Measurements from ENCODE around the gene KMT2E. TPM values are rescaled to one million over a fixed set of nuclear protein-coding genes. Genes with fewer than 3 reads are reported as not detected.

The KMT2E gene
- total and polyA plus RNA-seq, 11 donors, result 17.0 to 59.5 (median 44.3) TPM

DNA sequence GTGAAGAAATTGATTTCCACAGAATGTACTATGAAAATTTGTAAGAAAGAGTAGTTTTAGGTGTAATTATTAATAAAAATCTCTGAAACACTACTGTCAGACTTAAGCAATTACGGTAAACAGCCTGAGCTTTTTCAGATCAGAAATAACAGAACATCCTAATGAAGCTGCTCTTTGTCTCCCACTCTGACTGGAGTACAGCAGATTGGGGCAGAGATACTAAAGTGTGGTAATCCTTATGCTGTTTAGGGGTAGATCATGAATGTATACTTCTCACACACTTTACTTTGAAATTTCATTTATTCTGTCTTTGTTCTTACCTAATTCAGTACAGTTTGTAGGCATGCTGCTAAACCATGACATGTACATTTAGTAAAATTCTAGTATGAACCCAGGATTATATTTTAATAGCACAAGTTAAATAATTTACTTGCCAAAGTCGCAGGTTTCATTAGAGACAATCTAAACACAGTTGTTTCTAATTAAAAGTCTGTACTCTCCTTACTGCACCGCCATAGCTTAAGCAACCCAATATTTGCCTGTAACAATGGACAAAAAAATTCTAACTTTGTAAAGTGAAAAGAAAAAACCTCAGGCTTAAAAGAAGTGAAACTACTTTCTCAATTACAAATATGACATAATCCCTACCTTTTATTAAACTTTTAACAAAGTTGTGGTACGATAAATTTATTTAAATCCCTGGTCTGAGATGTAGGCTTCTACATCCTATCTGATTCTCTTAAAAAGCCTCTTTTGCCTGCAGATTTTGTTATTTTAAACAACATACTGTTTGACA is 88.8 kb downstream of the KMT2E start:
- Histone ChIP-seq H3K9me3 (no peaks in the 10 kb centered on the region), H3K4me1 (peaks cover 0 to 29% (median 6%) of the 10 kb centered on the region in 12 donors), H3K36me3 (peaks cover 0 to 99% (median 95%) of the 10 kb centered on the region in 9 donors), H3K27me3 (no peaks in the 10 kb centered on the region), H3K4me3 (no peak overlapping the region), H3K27ac (peak overlapping the region in 1 of 12 donors; percentile 38)
- no peak for DNase-seq
- WGBS, 4 donors, result 86 to 89% (median 86%) methylated on average over 4 of the region's 4 CpGs
- intact Hi-C loops (cut with DNase I), result loop anchor here in 3 of 10 donors (10.0 kb wide), 1 partner anchor 118 kb away; no protein-coding TSS in a partner anchor
- TF ChIP-seq, protein P1, sequence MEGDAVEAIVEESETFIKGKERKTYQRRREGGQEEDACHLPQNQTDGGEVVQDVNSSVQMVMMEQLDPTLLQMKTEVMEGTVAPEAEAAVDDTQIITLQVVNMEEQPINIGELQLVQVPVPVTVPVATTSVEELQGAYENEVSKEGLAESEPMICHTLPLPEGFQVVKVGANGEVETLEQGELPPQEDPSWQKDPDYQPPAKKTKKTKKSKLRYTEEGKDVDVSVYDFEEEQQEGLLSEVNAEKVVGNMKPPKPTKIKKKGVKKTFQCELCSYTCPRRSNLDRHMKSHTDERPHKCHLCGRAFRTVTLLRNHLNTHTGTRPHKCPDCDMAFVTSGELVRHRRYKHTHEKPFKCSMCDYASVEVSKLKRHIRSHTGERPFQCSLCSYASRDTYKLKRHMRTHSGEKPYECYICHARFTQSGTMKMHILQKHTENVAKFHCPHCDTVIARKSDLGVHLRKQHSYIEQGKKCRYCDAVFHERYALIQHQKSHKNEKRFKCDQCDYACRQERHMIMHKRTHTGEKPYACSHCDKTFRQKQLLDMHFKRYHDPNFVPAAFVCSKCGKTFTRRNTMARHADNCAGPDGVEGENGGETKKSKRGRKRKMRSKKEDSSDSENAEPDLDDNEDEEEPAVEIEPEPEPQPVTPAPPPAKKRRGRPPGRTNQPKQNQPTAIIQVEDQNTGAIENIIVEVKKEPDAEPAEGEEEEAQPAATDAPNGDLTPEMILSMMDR (IDR thresholded peaks at IDR 0.05), result no peak
- no peak for TF ChIP-seq POLR2A (IDR thresholded peaks at IDR 0.05)
- no peak for ATAC-seq

DNA sequence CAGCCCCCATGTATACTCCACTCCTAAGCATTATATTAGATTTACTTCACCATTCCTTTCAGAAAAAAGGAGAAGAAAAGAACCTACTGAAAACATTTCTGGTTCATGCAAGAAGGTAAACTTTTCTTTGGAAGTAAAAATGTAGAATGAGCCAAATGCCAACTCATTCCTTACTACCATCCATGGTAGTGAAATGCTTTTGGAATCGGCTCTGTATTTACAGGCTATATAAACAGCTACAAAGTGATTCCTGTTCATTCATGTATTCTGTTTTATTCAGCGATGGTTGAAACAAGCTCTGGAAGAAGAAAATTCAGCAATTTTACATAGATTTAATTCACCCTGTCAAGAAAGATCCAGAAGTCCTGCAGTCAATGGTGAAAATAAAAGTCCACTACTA is 91.6 kb downstream of the KMT2E start:
- no peaks in the 10 kb centered on the region for H3K27me3 ChIP-seq
- DNase-seq (no peak), ATAC-seq (no peak)
- TF ChIP-seq POLR2A (IDR thresholded peaks at IDR 0.05), result no peak
- TF ChIP-seq, protein P1 (IDR thresholded peaks at IDR 0.05), result no peak
- no peaks in the 10 kb centered on the region for H3K9me3 ChIP-seq
- intact Hi-C loops (cut with DNase I), result loop anchor here in 4 of 10 donors (5.0 to 10.0 kb wide), 2 partner anchors 33 to 121 kb away; no protein-coding TSS in a partner anchor
- H3K4me3 ChIP-seq, result no peak overlapping the region
- H3K27ac ChIP-seq, result no peak overlapping the region
- WGBS, 4 donors, result 89 to 94% (median 90%) methylated on average over 2 of the region's 2 CpGs
- H3K4me1 ChIP-seq, result peaks cover 0 to 22% (median 2%) of the 10 kb centered on the region in 12 donors
- peaks cover 0 to 100% (median 100%) of the 10 kb centered on the region in 9 donors for H3K36me3 ChIP-seq

DNA sequence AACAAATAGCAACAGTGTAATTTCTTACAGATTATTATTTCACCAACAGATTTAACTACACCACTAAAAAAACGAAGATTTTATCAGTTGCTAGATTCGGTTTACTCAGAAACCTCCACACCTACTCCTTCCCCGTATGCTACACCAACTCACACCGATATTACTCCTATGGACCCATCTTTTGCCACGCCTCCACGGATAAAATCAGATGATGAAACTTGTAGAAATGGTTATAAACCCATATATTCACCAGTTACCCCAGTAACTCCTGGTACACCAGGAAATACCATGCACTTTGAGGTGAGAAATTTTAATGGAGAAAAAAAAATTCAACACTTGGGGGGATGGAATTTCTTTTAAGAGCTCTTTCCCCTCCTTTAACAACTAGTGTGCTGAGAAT is 92.5 kb downstream of the KMT2E start:
- H3K9me3 ChIP-seq, result no peaks in the 10 kb centered on the region
- WGBS, 4 donors, result 88 to 93% (median 89%) methylated on average over 6 of the region's 6 CpGs
- peaks cover 0 to 100% (median 100%) of the 10 kb centered on the region in 9 donors for H3K36me3 ChIP-seq
- DNase-seq (no peak), ATAC-seq (no peak)
- intact Hi-C loops (cut with DNase I), result loop anchor here in 4 of 10 donors (5.0 to 10.0 kb wide), 2 partner anchors 34 to 122 kb away; no protein-coding TSS in a partner anchor
- no peak overlapping the region for H3K4me3 ChIP-seq
- no peak overlapping the region for H3K27ac ChIP-seq
- TF ChIP-seq, protein P1 (IDR thresholded peaks at IDR 0.05), result no peak
- no peak for TF ChIP-seq POLR2A (IDR thresholded peaks at IDR 0.05)
- no peaks in the 10 kb centered on the region for H3K27me3 ChIP-seq
- H3K4me1 ChIP-seq, result peaks cover 0 to 19% (median 2%) of the 10 kb centered on the region in 12 donors

DNA sequence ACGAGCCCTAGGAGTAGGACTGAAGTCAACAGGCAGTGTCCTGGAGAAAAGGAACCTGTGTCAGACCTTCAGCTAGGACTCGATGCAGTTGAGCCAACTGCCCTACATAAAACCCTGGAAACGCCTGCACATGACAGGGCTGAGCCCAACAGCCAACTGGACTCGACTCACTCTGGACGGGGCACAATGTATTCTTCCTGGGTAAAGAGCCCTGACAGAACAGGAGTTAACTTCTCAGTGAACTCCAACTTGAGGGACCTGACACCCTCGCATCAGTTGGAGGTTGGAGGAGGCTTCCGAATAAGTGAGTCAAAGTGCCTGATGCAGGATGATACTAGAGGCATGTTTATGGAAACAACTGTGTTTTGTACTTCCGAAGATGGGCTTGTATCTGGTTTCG is 93.5 kb downstream of the KMT2E start:
- H3K4me1 ChIP-seq, result peaks cover 0 to 9% (median 0%) of the 10 kb centered on the region in 12 donors
- DNase-seq (no peak), ATAC-seq (no peak)
- H3K9me3 ChIP-seq, result no peaks in the 10 kb centered on the region
- no peak overlapping the region for H3K4me3 ChIP-seq
- 89 to 92% (median 91%) methylated on average over 9 of the region's 9 CpGs for WGBS, 4 donors
- intact Hi-C loops (cut with DNase I), result loop anchor here in 4 of 10 donors (5.0 to 10.0 kb wide), 2 partner anchors 35 to 123 kb away; no protein-coding TSS in a partner anchor
- H3K36me3 ChIP-seq, result peaks cover 0 to 100% (median 100%) of the 10 kb centered on the region in 9 donors
- TF ChIP-seq, protein P1 (IDR thresholded peaks at IDR 0.05), result no peak
- no peak for TF ChIP-seq POLR2A (IDR thresholded peaks at IDR 0.05)
- no peaks in the 10 kb centered on the region for H3K27me3 ChIP-seq
- H3K27ac ChIP-seq, result no peak overlapping the region
